IMR-90 (cell line): ENCODE measurements around the gene NCKAP5L.

Source experiments
- BHLHE40 ChIP-seq: fragments of 150-350 bp; IDR thresholded peaks from 2 replicates; pipeline ENCODE4 v1.6.1; 2016; ENCODE audit warnings: mild to moderate bottlenecking, low read depth, low read length
- CEBPB ChIP-seq: IDR thresholded peaks from 2 replicates; pipeline ENCODE4 v1.6.1; 2012; ENCODE audit warnings: low read depth, low read length, improper control_type of control experiment
- CHD1 ChIP-seq: IDR thresholded peaks from 2 replicates; pipeline ENCODE4 v1.6.1; 2012; ENCODE audit warnings: low read depth, low read length, improper control_type of control experiment
- POLR2A ChIP-seq: IDR thresholded peaks from 2 replicates; pipeline ENCODE4 v1.6.1; 2012; ENCODE audit warnings: mild to moderate bottlenecking, low read depth, low read length
- RAD21 ChIP-seq: IDR thresholded peaks from 2 replicates; pipeline ENCODE4 v1.6.1; 2012; ENCODE audit warnings: low read length, improper control_type of control experiment
- RFX5 ChIP-seq: IDR thresholded peaks from 2 replicates; pipeline ENCODE4 v1.8.0; 2012; ENCODE audit warnings: low read depth, mild to moderate bottlenecking, low read length, moderate library complexity
- SMC3 ChIP-seq: fragments of 150-350 bp; IDR thresholded peaks from 2 replicates; pipeline ENCODE4 v1.6.1; 2016; ENCODE audit warnings: low read depth, mild to moderate bottlenecking, antibody characterized with exemption, low read length, moderate library complexity
- TF ChIP-seq, protein P1 (sequence below): conservative IDR thresholded peaks from 2 replicates; pipeline ENCODE4 v1.5.1; 2012; ENCODE audit warnings: mild to moderate bottlenecking, low read depth, low read length, improper control_type of control experiment
- TF ChIP-seq, protein P2 (sequence below): fragments of 150-350 bp; IDR thresholded peaks from 2 replicates; pipeline ENCODE4 v1.6.1; 2016; ENCODE audit warnings: low read depth, mild to moderate bottlenecking, low read length, moderate library complexity, borderline replicate concordance

DNA sequence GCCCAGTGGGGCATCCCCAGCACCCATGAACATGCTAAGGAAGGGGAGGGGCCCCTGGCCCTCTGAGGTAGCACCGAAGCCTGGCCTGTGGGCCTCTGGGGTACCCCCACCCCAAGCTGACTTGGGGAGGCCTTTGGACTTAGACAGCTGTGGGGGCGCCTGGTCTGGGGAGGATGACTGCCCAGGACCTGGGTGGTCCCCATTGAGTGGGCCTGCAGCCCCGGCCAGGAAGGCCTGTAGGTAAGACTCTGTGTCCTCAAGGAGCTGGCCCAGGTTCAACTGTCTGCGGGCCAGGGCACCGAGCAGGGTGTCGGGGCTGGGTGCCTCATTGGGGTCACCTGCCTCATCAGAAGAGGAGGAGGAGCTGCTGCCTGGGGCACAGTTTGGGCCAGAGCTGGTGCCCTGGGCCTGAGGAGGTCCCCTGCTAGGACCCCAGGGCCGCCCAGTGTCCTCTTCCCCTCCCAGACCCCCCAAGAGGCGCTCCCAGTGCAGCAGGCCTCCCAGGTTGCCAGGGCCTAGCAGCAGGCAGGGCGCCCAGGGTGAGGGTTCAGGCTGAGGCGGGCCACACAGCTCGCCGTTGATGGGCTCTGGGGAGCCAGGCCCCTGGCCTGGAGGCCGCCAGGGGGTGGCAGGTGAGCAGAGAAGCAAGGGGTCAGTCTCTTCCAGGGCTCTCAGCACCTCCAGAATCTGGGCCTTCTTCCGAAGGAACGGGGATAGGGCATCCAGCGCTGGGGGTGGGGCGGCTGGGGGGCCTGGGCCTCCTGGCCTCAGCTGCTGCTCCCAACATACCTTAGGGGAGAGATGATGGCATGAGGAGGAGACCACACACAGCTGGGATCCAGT is 31.4 kb downstream of the NCKAP5L start:
- TF ChIP-seq, protein P1, sequence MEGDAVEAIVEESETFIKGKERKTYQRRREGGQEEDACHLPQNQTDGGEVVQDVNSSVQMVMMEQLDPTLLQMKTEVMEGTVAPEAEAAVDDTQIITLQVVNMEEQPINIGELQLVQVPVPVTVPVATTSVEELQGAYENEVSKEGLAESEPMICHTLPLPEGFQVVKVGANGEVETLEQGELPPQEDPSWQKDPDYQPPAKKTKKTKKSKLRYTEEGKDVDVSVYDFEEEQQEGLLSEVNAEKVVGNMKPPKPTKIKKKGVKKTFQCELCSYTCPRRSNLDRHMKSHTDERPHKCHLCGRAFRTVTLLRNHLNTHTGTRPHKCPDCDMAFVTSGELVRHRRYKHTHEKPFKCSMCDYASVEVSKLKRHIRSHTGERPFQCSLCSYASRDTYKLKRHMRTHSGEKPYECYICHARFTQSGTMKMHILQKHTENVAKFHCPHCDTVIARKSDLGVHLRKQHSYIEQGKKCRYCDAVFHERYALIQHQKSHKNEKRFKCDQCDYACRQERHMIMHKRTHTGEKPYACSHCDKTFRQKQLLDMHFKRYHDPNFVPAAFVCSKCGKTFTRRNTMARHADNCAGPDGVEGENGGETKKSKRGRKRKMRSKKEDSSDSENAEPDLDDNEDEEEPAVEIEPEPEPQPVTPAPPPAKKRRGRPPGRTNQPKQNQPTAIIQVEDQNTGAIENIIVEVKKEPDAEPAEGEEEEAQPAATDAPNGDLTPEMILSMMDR = no peak
- TF ChIP-seq POLR2A = no peak
- no peak for TF ChIP-seq SMC3
- no peak for TF ChIP-seq CEBPB
- no peak for TF ChIP-seq RFX5
- TF ChIP-seq BHLHE40 = no peak
- no peak for TF ChIP-seq RAD21
- no peak for TF ChIP-seq CHD1
- TF ChIP-seq, protein P2, sequence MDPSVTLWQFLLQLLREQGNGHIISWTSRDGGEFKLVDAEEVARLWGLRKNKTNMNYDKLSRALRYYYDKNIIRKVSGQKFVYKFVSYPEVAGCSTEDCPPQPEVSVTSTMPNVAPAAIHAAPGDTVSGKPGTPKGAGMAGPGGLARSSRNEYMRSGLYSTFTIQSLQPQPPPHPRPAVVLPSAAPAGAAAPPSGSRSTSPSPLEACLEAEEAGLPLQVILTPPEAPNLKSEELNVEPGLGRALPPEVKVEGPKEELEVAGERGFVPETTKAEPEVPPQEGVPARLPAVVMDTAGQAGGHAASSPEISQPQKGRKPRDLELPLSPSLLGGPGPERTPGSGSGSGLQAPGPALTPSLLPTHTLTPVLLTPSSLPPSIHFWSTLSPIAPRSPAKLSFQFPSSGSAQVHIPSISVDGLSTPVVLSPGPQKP = no peak
